MV-4-11 (cell line): ENCODE measurements around the gene FIBP.

Source experiments
- DNase-seq: peaks from one replicate; lab custom pipeline; 2025; lab: John Stamatoyannopoulos, UW

The FIBP gene

GRCh38 chr11:65870706-65871681 is 17.3 kb downstream of the FIBP start:
- DNase-seq: peak; percentile 47

DNA sequence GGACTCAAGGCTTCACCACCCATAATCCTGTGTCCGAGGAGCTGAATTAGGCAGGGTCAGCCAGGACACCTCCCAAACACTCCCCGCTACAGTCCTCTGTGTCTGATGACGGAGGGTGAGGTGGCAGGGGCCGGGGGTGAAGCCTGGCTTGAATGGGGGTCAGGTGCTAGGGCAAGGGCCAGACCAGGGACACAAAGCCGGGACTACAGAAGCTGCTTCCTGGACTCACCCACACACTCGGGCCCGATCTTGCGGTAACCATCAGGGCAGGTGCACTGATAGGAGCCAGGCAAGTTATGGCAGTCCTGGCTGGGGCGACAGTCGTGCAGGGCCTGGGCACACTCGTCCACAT is 18.0 kb downstream of the FIBP start:
- DNase-seq: no peak

DNA sequence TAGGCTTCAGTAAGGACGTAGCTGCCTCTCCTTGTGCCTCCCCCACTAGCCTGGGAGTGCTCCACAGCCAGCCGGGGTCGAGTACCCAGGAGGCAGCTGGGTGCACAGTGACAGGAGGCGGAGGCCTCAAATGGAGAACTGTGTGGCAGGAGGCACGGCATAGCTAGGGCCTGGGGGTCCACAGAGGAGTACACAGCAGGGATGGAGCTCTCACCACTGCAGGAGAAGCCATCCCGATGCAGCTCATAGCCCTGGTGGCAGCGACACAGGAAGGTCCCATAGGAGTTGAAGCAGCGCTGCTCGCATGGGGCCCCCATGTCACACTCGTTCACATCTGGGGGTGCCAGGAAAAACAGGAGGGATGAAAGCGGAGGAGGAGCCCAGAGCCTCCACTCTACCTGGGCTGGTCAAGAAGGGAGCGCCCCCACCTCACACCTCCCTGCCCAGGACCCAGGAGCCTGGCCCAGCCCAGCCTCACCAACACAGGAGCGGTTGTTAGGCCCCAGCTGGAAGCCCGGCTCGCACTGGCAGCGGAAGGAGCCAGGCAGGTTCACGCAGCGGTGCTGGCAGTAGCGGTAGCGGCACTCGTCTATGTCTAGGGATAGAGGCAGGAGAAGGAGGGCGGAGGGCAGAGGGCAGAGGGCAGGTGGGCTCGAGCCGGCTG is 18.5 kb downstream of the FIBP start:
- DNase-seq: no peak

GRCh38 chr11:65868907-65869306 is 19.4 kb downstream of the FIBP start:
- DNase-seq: no peak

DNA sequence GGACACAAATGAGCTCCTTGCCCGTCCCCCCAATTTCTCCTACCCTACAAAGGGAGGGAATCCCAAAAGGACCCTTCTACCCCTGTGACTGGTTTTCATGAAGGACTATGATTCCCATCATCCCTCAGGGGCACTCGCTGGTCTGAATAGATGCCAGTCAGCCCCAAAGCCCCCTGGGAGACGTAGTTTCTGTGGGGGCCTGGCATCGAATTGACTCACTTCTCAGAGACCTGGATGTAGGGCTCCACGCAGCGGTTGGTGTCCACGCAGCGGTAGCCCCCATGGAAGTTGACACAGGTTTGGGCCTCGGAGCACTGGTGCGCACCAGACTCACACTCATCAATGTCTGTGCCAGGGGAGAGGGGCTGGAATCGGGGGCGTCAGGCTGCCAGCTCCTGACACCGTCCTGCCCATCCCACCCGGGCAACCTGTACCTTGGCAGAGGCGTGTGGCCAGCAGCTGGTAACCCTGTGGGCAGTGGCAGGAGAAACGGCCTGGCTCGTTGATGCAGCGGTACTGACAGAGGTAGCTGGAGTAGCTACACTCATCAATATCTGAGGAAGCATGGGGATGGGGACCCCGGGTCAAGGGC is 20.1 kb downstream of the FIBP start:
- no peak for DNase-seq

DNA sequence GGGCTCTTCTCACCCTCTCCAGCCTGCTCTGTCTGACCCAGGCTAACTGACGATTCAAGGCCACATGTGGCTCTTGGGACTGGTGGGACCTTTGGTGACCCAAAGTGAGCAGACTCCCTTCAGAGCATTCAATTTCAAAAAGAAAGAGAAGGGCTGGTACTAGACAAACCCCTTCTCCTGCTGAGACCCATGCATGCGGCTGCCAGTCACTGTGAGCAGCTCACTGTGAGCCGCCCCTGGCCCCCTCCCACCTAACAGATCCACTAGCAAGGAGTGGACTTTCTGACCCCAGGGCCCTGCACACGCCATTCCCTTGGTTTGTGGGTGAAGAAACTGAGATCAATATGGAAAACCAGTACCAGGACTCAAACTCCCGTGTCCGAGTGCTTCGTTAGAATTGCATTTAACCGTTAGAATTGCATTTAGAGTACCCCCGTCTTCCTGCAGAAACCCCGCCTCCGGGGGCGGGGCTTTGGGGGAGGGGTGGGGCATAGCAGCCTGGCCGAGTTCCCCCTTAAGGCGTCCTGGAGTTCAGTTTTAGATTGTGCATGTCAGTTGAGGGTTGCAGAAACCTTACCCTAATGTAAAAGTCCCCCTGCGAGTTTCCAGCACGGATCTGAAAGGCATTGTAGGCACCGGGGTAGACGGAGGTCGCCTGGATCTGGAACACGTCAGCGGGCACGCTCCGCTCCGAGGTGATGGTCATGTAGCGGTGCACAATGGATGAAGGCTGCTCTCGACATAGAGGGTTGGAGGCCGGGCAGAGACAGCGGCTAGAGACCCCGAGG is 20.8 kb downstream of the FIBP start:
- DNase-seq: peak; percentile 71

- no peak for DNase-seq
Observed at GRCh38 chr11:65866509-65867283, 21.6 kb downstream of the FIBP start.

DNA sequence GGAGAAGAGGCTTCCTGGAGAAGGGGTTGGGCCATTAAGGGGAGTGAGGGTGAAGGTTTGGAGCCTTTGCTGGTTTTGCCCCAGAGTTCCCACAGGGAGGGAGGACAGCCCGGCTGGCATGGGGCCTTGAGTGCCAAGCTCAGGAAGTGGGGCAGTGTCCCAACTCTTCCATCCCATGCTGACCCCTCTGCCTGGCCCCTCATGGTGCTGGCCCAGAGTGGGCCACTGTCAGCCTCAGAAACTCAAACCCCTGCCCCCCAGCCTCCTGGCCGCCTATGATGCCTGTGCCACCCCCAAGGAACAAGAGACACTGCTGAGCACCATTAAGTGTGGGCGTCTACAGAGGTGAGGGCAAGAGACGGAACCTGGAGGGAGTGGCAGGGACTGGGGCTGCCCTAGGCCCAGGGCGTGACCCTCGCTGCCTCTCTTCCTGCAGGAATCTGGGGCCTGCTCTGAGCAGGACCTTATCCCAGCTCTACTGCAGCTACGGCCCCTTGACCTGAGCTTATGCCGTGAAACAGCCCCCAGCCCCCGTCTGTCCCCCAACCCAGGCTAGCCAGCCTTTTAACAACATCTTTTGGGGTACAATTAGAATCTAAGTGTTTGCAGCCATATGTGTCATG is 22.6 kb downstream of the FIBP start:
- DNase-seq: no peak

- no peak for DNase-seq
Observed at GRCh38 chr11:65864706-65865471, 23.4 kb downstream of the FIBP start.

DNA sequence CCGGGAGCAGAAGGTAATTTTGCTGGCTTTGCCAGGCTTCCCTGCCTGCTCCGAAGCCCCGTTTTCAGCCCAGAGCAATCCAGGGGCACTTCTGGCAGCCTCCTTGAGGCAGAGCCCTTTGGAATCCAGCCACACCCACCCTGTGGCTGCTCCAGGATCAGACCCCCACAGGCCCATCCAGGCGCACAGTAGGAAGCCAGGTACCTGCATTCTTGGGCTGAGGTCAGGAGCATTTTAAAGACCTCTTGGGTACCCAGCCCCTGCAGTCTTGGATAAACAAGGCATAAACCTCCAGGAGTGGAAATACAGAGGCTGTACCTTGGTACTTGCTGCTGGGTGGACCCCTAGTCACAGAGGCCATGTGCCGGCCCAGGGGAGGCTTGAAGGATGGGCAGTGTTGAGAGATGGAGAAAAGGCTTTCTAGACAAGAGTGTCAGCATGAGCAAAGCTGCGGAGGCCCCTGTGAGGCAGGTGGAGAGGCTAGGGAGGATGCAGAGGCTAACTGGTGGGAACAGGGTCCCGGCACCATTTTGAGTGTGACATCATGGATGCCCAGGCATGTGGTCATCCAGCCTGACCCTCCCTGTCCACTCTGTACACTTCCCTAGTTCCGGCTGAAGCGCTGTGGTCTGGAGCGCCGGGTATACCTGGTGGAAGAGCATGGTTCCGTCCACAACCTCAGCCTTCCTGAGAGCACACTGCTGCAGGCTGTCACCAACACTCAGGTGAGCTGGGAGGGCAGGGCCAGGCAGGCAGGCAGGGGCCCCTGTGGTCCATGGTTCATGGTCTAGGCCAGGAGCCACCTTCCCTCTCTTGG is 24.2 kb downstream of the FIBP start:
- DNase-seq: no peak

- DNase-seq: no peak
Observed at GRCh38 chr11:65862941-65863888, 25.1 kb downstream of the FIBP start.

GRCh38 chr11:65862191-65862735 is 26.0 kb downstream of the FIBP start:
- no peak for DNase-seq

DNA sequence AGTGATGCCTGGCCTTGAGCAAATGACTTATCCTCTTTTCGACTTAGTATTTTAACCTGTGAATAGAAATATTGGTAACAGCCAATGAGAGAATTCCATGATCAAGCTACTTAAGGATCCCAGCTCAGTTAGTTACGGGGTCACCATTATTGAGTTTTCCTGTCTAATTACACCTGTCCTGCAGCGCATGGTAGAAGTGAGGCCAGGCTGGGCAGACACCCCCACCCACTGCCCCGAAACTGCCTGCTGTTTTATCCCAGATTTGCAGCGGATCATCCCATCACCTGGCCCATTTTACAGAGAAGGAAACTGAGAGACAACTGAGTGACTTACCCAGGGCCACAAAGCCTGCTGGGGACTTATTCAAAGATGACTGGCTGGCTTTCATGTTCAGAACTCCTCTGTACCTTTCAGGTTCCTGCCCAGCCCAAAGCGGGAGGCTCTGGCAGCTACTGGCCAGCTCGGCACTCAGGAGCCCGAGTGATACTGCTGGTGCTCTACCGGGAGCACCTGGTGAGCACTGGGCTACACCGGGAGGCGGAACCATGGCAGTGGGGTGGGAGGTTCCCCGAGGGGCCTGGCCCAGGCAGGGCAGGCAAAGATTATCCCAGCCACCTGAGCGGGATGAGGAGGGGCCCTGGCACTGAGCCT is 26.6 kb downstream of the FIBP start:
- DNase-seq: no peak

DNA sequence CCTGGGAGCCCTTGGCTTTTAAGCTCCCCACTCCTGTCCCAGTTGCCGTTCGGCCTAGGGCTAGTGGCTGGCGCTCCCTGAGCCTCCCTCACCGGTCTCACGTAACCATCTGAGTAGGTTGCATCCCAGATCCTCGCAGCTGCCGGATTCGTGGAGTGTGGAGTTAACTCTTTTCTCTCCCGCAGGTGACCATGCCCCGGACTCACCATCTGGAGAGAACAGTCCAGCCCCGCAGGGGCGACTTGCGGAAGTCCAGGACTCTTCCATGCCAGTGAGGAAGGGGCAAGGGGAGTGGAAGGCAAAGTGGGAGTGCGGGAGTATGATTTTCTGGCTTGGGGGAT is 27.1 kb downstream of the FIBP start:
- no peak for DNase-seq

DNA sequence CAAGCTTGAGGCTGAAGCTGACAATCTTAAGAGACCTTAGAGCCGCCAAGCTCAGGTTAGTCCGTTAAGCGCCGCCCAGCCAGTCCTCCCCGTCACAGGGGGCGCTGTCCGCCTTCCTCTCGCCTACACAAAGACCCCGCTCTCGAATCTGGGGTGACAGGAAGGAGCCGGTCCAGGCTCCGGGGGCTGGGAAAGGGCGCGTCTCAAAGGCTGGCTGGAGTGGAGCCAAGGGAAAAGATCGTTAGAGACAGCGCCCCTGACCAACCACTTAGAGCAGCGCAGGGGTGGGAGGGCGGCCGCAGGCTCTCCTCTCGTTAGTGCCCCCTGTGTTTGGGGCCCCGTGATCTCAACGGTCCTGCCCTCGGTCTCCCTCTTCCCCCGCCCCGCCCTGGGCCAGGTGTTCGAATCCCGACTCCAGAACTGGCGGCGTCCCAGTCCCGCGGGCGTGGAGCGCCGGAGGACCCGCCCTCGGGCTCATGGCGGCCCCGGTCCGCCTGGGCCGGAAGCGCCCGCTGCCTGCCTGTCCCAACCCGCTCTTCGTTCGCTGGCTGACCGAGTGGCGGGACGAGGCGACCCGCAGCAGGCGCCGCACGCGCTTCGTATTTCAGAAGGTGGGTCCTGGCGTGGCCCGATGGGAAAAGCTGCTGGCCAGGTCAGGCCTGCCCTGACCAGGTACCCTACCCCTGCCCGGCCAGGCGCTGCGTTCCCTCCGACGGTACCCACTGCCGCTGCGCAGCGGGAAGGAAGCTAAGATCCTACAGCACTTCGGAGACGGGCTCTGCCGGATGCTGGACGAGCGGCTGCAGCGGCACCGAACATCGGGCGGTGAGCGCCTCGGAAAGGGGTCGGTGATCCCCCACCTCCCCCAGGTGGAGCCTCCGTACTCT is 27.8 kb downstream of the FIBP start, which contains the start of gene MUS81:
MUS81 (plus strand) TSS at position 156 of the 887 bp plus-strand sequence; CDS start at position 477, 321 bp downstream.
- peak; percentile 95 for DNase-seq

DNA sequence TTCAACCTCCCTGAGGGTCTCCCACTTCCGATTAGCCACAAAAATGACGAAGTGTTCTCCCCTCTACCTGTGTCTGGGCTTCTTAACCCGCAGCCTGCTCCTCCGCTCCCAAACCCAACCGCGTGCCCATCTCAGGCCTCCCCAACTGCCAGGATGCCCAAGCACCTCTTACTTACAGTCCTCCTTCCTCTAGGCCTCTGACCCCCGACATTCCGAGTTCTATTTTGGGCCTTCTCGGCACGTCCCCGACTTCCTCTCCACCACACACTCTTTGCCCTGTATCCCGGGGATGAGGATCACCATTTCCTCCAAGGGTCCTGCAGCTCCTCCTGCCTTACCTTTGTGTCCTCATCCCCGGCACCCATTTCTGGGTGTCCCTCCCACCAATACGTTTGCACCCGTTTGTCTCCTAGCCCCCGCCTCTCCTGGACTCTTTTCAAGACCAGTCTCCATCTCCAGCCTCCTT is 28.4 kb downstream of the FIBP start:
- no peak for DNase-seq
